IPS-18c (cell line): Measurements from ENCODE around the gene PDE2A.
"Not testable (repeated sequence)": the region's sequence is repeated elsewhere in the genome, so short reads cannot be mapped to it uniquely, and the experiment has no call there.

ENCODE experiments used
- H3K4me3 ChIP-seq: 2 replicates; pipeline ENCODE4 v1.7.0; 2013; ENCODE audit warnings: low read depth, mild to moderate bottlenecking, low read length, moderate library complexity; ENCODE audit not compliant: insufficient read depth
- H3K9me3 ChIP-seq: one replicate; pipeline ENCODE4 v1.6.1; 2013; ENCODE audit warnings: mild to moderate bottlenecking, low read length, moderate library complexity; ENCODE audit not compliant: control insufficient read depth, insufficient read depth

Gene PDE2A

DNA sequence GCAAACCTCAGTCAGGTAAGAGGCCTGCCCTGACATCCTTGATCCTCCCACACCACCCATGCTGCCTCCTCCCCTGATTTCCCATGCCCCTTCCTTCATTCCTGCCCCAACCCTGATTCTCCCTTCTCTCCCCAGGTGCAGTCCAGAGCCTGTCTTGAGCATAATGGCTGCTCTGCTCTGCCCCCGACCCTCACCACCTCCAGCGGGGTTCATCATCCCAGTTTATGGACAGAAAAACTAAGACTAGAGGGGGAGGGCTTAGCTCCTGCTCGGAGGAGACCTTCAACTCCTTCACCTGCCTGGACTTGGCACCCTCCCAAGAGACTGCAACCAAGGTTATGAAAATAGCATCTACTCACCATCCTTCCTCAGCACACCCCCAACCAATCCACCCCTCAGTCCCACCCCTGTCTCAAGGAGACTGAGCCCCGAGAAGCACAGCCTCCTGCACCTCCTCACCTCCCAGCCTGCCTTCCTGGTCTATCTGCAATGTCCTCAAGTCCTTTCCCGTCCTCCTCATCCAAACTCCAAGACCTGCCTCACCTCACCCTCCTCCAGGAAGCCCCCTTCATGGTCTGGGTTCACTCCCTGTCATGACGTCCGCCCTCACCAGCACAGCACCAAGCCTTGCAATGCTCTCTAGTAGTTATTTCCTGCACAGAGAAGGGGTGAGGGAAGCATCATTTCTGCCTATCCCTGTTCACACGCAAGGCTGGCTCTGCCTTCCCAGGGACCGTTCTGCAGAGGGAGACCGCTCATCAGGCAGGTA is 103.1 kb downstream of the PDE2A start:
- Histone ChIP-seq H3K4me3 (no peak overlapping the region), H3K9me3 (no peaks in the 10 kb centered on the region)

DNA sequence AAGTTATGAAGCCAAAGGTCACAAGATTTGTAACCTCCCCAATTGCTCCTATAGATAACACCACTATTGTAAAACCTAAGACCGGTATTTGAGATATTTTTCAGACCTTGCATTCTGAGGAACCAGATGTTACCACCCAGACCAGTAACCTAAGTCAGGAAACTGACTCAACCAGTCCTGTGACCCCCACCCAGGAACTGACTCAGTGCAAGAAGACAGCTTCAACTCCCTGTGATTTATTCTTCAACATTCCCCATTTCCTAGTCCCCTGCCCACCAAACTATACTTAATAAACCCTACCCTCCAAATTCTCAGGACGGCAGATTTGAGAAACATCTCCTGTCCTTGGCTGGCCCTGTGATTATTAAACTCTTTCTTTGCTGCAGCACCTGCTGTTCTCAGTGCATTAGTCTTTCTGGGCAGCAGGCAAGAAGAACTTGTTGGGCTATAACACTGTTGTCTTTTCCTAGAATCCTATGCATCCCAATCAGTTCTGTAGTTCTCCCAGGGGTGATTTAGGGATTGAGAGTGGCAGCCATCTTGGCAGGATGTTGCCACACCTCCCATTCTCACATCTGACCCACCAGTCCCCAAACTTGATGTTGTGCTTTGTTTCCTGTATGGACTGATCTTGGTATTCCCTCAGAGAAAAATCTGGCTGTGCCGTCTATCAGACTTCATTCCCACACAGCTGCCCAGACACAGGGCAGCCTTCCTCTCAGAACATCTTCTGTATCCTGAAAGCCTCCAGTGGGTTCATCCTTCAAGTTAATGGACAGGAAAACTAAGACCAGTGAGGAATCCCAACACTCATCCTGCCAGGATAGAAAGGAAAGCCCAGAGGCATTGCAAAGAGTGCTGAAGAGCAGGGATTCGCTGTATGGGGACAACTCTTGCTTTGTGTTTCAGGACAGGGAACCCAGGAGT is 104.0 kb downstream of the PDE2A start:
- Histone ChIP-seq H3K9me3 (no peaks in the 10 kb centered on the region), H3K4me3 (no peak overlapping the region)

DNA sequence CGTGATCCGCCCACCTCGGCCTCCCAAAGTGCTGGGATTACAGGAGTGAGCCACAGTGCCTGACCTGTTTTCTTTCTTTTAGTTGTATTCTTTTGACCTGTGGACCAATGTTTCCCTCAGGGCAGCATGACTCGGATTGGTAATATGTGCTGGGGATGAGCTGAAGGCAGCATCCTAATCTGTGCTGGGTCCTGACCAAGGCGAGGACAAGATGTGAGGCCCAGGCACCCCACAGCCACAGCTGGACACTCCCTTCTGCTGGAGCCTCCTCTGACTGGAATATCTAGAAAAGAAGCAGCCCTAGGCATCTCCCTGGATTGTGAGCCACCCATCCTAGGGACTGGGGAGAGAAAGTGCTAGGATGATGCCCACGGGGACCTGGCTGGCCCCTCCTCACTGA is 105.4 kb downstream of the PDE2A start:
- Histone ChIP-seq H3K4me3 (no peak overlapping the region), H3K9me3 (no peaks in the 10 kb centered on the region)

DNA sequence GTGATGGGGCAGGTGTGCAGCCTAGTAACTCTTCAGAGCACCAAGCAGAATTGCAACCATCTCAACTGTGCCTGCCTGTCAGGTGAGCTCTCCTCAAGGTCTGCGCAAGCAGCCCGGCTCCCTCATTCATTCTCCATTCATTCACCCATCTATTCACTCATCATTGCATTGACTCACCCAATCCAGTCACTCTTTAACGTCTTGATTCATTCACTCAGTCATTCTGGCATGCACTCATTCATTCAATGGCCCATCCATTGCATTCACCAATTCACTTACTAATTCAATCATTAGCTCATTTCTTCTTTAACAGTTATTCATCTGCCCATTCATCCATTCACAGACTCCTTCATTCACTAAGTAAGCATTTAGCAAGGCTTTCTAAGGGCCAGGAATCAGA is 111.8 kb downstream of the PDE2A start:
- Histone ChIP-seq H3K9me3 (peaks cover 2% of the 10 kb centered on the region), H3K4me3 (no peak overlapping the region)

DNA sequence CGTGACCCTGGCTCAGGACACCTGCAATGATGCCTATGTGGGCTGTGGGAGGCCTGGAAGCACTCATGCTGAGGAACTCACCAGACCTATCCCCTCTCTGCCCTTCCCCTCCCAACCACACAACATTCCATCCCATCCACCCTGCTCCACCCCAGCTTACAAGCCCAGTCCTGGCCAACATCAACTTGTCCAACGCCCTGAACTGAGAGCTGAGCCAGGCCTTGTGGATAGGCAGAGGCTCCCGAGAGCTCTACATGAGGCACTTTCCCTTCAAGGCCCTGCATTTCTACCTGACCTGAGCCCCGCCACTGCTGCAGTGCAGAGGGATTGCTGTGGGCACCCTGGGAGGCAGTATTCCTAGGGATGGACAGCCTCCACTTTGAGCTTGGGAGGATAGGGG is 112.4 kb downstream of the PDE2A start:
- H3K4me3 ChIP-seq, result no peak overlapping the region
- H3K9me3 ChIP-seq, result peaks cover 2% of the 10 kb centered on the region

DNA sequence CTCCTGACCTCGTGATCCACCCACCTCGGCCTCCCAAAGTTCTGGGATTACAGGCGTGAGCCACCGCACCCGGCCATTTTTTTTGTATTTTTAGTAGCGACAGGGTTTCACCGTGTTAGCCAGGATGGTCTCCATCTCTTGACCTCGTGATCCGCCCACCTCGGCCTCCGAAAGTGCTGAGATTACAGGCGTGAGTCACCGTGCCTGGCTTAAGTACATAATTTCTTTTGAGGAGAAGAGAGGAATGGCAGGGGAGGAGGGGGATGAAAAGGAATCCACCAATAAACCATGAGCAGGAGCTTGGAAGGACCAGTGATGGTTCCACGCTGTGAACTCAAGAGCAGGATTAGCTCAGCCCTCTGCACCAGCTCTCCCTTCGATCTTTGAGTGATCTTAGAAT is 113.4 kb downstream of the PDE2A start:
- not testable (repeated sequence) for H3K4me3 ChIP-seq, H3K9me3 ChIP-seq

DNA sequence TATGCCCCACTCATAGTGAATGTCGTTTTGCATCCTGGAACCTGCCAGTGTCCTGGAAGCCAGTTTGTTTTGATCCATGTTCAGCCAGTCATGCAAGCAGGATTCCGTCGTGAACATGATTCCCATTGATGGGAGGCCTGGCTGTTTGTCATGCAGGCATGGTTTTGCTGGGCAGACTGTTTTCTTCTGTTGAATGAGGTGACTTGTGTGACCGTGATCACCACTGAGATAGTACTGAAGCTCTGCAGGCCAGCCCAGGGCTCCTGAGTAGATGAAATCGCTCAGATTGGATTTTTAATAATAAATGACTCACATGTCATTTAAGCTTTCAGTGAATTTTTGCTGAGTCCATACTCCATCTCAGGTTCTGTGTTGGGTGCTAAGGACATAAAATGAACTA is 117.8 kb downstream of the PDE2A start:
- no peak overlapping the region for H3K4me3 ChIP-seq
- peaks cover 2% of the 10 kb centered on the region for H3K9me3 ChIP-seq

DNA sequence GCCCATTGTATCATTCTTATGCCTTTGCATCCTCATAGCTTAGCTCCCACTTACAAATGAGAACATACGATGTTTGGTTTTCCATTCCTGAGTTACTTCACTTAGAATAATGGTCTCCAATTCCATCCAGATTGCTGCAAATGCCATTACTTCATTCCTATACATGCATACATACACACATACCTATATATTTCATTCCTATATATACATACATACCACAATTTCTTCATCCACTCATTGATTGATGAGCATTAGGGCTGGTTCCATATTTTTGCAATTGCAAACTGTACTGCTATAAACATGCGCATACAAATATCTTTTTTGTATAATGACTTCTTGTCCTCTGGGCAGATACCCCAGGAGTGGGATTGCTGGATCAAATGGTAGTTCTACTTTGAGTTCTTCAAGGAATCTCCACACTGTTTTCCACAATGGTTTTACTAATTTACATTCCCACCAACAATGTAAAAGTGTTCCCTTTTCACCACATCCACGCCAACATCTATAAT is 119.2 kb downstream of the PDE2A start:
- not testable (repeated sequence) for H3K9me3 ChIP-seq, H3K4me3 ChIP-seq

DNA sequence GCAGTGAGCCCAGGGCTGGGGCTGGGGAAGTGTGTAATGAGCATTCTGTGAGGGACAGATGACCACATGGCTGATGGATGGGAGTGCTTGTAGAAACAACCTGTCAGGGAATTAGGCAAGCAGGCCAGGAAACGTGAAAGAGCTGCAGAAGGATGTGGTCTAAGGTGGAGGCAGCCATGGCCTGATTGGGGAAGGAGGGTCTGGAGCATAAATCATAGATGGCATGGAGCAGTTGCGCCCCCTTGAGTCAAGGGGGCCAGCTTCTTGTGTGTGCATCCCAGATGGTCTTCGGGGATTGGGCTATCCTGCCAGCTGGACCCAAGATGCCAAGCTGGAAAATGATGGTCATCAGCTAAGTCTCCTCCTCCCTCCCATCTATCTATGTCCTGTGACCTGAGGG is 120.5 kb downstream of the PDE2A start:
- Histone ChIP-seq H3K9me3 (no peaks in the 10 kb centered on the region), H3K4me3 (no peak overlapping the region)

DNA sequence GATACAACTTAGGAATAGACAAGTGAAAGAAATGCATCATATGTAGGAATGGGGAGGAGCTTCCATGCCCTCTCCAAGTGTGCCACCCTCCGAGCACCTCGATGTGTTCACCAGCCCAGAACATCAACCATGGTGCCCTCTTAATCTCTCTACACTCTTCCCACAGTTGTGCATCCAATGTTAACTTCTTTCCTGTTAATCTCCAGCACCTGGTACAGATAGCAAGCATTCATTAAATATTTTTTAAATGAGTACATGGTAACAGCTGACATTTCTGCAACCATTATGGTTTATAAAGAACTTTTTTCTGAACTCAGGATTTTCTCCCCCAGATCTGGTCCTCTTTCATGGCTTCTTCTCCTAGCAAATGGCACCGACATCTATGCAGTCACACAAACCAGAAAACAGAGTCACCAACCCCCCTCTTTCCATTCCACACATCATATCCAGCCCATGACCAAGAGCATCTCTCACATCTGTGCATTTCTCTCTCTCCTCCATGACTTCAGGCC is 121.8 kb downstream of the PDE2A start:
- Histone ChIP-seq H3K4me3 (no peak overlapping the region), H3K9me3 (no peaks in the 10 kb centered on the region)

DNA sequence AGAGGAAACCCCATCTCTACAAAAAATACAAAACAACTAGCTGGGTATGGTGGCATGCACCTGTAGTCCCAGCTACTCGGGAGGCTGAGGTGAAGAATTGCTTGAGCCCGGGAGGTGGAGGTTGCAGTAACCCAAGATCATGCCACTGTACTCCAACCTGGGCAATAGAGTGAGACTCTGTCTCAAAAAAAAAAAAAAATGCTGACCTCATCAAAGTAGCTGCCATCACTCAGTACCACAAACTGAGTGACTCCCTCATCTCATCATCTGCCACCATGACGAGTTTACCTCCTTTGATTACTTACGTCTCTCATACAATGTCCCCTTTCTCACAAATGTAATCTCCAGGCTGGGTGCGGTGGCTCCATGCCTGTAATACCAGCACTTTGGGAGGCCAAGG is 122.7 kb downstream of the PDE2A start:
- H3K4me3 ChIP-seq, result no peak overlapping the region

DNA sequence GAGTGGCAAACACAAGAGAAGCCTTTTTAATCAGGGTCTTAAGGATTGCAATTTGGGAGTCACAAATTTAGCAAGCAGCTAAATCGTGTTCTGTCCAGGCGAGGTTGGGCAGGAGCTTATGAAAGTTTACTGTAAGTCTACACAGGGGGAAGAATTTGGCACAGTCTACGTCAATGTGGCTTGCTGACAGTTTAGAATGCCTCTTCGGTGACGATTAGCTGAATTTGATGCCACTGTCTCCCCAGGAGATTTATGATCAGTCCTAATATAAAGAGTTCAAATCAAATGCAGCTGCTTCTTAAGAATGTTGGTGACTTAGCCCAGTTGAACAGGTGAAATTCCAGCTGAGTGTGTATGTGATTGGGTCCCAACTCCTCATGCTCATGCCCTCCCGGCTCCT is 125.8 kb downstream of the PDE2A start:
- Histone ChIP-seq H3K9me3 (no peaks in the 10 kb centered on the region), H3K4me3 (no peak overlapping the region)

More for the DNA sequence above, 122.7 kb downstream of the PDE2A start:
- no peaks in the 10 kb centered on the region for H3K9me3 ChIP-seq

DNA sequence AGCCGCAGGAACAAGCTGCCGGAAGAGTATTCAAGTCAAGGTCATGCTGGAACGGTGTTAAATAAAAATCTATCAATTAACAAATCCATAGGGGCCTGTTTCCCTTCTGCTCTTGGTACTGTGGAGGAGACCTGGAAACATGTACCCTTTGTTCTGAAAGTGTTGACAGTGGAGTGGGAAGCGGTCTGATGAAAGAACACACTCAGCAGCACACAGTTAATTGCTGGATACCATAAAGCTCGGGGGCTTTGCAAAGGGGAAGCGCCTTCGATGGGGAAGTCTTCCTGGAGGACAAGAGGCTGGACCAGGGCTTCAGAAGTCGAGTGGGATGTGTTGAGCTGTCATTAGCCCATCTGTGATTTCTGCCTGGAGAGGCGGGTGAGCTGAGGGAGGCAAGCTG is 127.4 kb downstream of the PDE2A start:
- no peaks in the 10 kb centered on the region for H3K9me3 ChIP-seq
- no peak overlapping the region for H3K4me3 ChIP-seq

DNA sequence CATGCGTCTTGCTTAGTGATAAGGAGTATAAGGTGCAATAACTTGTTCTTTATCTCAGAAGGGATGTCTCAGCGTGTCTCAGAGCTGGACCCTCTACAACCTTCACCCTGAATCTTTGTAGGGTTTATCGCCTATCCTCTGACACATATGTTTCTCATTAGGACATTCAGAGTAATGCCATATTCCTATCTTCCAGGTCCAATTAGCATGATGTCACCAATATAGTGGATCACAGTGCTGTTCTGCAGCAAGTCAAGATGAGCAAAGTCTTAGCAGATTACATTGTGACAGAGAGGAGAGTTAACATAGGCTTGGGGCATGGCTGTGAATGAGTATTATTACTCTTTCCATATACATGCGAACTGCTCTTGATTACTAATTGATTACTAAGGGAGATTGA is 129.6 kb downstream of the PDE2A start:
- Histone ChIP-seq H3K9me3 (no peaks in the 10 kb centered on the region), H3K4me3 (no peak overlapping the region)

DNA sequence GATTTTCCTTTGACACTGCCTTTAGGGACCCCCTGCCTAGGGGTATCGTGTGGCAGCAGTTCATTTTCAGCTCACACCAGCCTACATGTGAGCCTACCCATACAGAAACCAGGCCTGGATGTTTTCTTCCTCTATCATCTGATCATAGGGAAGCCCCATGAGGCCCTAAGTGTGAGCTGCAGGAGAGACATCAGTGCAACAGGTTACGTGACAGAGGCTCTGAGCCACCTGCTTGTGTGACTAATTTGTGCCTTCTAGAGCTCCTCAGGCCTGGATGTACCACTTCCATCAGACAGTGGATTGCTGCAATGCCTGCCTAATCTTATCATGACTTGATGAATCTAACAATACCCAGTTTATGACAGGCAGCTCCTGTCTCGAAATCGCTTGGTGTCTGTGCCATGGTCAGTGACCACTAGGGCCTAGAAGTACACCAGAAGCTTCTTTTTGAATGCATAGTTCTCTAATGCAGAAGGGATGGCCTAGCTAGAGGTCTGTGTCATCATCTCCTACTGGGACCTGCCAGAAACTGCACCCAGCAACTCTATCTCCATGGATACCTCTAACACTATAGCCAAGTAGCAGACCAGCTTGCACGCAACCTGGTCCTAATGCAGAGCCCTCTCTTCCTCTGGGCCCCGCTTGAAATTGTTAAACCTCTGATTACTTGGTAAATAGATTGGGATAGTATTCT is 130.2 kb downstream of the PDE2A start:
- no peaks in the 10 kb centered on the region for H3K9me3 ChIP-seq
- no peak overlapping the region for H3K4me3 ChIP-seq

DNA sequence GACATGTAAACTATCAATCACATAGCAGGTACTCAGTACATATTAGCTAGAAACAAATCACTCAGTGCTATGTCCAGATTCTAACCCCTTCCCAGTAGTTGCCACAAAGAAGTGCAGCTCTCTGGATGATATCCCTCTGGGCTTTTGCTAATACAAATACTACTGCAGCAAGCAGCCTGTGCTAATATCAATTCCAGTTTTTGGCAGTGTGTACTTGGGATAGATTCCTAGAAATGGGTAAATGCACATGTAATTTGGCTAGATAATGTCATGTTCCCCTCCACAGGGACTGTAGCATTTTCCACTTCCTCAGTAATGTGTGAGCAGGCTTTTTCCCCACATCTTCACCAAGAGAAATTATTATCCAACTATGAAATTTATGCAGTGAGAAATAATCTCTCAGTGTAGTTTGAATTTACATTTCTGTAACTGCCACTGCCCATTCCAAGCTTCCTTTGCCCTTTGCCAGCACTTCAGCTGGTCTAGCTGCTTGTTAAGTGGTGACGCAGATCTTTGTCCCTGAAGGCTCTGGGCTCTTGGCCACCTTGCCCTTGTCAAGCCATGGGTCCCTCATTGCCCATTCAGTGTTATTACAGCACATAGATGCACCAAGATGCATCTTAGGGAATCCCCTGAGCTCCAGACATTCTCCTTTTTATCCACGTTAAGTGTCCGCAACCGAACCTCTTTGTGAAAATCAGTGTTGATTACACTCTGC is 132.8 kb downstream of the PDE2A start:
- no peak overlapping the region for H3K4me3 ChIP-seq
- H3K9me3 ChIP-seq, result no peaks in the 10 kb centered on the region

DNA sequence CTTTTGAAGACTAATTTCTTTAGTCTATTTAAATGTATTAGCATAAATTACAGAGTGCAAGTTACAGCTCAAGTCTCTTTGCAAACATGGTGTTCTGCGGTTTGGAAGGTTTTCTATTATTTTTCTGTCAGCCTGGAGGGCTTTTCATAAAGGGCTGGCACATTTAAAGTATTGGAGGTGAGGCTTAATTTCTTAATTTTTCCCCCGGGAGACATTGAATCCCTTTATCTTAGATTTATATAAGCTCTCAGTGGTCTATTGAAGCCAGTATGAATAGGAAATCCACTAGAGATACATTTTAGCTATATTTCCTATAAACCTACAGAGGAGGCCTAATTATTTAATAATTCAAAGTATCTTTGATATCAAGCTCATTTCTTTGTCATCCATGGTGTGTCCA is 137.2 kb downstream of the PDE2A start:
- Histone ChIP-seq H3K4me3 (no peak overlapping the region), H3K9me3 (no peaks in the 10 kb centered on the region)
